WTC11 (cell line): ENCODE measurements around the gene INPP5F.

Experiments used
- IRF2 ChIP-seq: sonication (generic); formaldehyde crosslinking; IDR thresholded peaks from 2 replicates; pipeline ENCODE4 v1.8.0; 2022; ENCODE audit warnings: low read depth, missing genetic modification reagents, borderline replicate concordance
- TF ChIP-seq, protein P1 (sequence below): sonication (generic); formaldehyde crosslinking; IDR thresholded peaks from 2 replicates; pipeline ENCODE4 v1.8.1; 2023; ENCODE audit warnings: mild to moderate bottlenecking, missing genetic modification reagents
- TF ChIP-seq, protein P2 (sequence below): fragments of 200-600 bp; IDR thresholded peaks from 2 replicates; pipeline ENCODE4 v1.8.0; 2022; ENCODE audit warnings: antibody characterized with exemption

DNA sequence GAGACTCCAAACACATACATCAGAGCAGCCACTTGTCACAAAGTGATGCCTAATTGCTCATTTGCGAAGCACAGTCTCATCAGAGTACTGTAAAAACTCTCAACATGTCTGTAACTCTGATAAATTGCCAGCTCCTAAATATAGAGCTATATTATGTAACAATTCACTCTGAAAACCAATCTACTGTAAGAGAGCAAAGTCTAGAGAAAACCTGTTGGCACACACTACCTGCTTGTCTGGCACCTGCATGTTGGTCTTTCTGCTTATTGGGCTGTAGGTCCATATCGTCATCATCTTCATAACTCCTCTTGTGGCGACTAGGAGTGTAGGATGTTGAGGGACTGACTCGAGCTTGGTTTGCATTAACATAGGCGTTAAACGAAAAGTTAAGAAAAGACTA, 127.0 kb downstream of the INPP5F start:
- TF ChIP-seq, protein P1, sequence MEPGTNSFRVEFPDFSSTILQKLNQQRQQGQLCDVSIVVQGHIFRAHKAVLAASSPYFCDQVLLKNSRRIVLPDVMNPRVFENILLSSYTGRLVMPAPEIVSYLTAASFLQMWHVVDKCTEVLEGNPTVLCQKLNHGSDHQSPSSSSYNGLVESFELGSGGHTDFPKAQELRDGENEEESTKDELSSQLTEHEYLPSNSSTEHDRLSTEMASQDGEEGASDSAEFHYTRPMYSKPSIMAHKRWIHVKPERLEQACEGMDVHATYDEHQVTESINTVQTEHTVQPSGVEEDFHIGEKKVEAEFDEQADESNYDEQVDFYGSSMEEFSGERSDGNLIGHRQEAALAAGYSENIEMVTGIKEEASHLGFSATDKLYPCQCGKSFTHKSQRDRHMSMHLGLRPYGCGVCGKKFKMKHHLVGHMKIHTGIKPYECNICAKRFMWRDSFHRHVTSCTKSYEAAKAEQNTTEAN (CRISPR knock-in tag), result no peak
- TF ChIP-seq IRF2, result no peak
- TF ChIP-seq, protein P2, sequence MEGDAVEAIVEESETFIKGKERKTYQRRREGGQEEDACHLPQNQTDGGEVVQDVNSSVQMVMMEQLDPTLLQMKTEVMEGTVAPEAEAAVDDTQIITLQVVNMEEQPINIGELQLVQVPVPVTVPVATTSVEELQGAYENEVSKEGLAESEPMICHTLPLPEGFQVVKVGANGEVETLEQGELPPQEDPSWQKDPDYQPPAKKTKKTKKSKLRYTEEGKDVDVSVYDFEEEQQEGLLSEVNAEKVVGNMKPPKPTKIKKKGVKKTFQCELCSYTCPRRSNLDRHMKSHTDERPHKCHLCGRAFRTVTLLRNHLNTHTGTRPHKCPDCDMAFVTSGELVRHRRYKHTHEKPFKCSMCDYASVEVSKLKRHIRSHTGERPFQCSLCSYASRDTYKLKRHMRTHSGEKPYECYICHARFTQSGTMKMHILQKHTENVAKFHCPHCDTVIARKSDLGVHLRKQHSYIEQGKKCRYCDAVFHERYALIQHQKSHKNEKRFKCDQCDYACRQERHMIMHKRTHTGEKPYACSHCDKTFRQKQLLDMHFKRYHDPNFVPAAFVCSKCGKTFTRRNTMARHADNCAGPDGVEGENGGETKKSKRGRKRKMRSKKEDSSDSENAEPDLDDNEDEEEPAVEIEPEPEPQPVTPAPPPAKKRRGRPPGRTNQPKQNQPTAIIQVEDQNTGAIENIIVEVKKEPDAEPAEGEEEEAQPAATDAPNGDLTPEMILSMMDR, result no peak
